GM12864 (cell line): ENCODE data around the gene FNDC3B.
"Not testable (repeated sequence)": the region's sequence is repeated elsewhere in the genome, so short reads cannot be mapped to it uniquely, and the experiment has no call there.

Experiments used
- DNase-seq: peaks from one replicate; pipeline ENCODE4 v3.0.0-alpha.2; 2011; ENCODE audit warnings: low read depth
- H3K4me3 ChIP-seq: 2 replicates; pipeline ENCODE4 v1.5.1; 2011; ENCODE audit warnings: mild to moderate bottlenecking, low read depth, low read length, control low read depth
- CTCF ChIP-seq: IDR thresholded peaks from 2 replicates; pipeline ENCODE4 v1.5.1; 2011; ENCODE audit warnings: low read depth, mild to moderate bottlenecking, moderate library complexity, low read length, control low read depth, inconsistent platforms; ENCODE audit errors: missing control alignments

FNDC3B gene

GRCh38 chr3:172040981-172041963 lies 1.9 kb downstream of the FNDC3B start:
- TF ChIP-seq CTCF, result no peak
- H3K4me3 ChIP-seq, result peak overlapping the region; percentile 89
- DNase-seq, result no peak

- DNase-seq, result no peak
- H3K4me3 ChIP-seq, result no peak overlapping the region
- no peak for TF ChIP-seq CTCF
These were observed 2.8 kb downstream of the FNDC3B start for GRCh38 chr3:172042136-172042662.

GRCh38 chr3:172042663-172043179 lies 3.3 kb downstream of the FNDC3B start:
- not testable (repeated sequence) for H3K4me3 ChIP-seq, DNase-seq

DNA sequence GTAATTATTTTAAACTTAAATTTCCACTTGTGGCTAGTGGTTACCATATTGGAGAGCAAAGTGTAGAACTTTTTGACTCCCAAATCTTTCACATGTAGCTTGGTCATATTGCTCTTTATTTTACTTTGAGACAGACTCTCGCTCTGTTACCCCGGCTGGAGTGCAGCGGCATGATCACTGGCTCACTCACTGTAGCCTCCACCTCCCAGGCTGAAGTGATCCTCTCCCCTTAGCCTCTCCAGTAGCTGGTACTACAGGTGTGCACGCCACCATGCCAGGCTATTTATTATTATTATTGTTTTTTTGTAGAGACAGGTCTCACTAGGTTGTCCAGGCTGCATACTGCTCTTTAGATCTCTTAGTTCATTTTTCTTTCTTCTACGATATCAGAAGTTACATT lies 3.9 kb downstream of the FNDC3B start:
- no peak for DNase-seq
- no peak for TF ChIP-seq CTCF
- no peak overlapping the region for H3K4me3 ChIP-seq

DNA sequence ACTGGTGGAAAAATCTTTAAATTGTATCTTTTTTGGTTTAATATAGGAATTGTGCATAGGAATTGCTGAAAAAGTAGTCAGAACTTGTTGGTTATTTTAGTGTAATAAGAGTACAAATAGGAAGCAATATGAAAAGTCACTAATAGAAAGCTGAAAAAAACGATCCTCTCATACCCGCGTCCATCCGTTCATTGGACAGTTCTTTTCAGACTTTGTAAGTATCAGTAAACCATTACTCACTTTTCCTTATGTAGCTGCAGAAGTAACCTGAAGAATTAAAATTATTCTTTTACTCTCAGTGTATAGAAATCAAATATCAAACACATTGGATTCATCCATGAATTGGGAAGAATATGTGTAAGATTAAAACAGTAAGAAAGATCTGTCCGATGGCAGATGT lies 4.4 kb downstream of the FNDC3B start:
- no peak for TF ChIP-seq CTCF
- no peak for DNase-seq
- H3K4me3 ChIP-seq, result no peak overlapping the region

DNA sequence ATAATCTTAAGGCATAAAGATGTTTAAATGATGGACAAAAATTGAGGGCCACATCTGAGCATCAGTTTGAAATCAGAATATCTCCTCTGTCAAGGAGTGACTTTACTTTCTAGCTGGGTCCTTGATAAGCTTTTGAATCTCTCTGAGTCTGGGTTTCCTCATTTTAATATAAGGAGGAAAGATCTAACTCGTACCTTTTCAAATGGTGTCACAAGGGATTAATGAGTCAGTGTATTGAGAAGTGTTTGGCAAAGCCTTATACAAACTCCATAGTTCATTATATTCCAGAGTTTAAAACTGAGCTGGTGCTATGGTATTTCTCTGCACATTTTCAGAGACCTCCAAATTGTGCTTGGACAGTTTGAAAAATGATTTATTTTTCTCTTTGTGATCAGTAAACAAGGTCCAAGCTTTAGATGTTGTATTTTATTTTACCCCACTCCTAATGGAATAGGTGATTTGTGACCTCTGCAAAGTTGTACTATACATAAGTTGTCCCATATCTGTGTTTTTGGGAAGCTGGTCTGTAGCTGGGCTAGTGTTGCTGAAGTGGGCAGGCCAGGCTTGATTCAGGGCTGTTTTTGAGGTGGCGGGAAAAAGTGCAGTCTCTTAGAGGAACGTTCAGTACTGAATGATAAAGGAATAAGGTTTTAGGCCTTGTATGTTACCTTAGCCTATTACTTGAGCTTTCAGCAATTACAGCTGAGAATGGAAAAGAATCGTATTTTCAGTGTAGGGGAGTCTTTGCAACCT lies 5.6 kb downstream of the FNDC3B start:
- no peak for TF ChIP-seq CTCF
- no peak overlapping the region for H3K4me3 ChIP-seq
- no peak for DNase-seq
